Heart left ventricle (tissue), 16 donors: ENCODE results near the gene SLC5A2. TPM values are rescaled to one million over a fixed set of nuclear protein-coding genes. Genes with fewer than 3 reads are reported as not detected.

Experiments used
- ATAC-seq, 4 donors: fragments of 200-7000 bp; cut with Tn5 transposase; one replicate each; pipeline ENCODE4 v1.9.1; 2020 to 2022; ENCODE audit warnings: moderate library complexity in 4 of 4, mild to moderate bottlenecking in 3 of 4, moderate number of reproducible peaks in 1 of 4
- DNase-seq, 5 donors: peaks; one replicate each; pipeline ENCODE4 v3.0.0-alpha.2; 2020
- H3K27ac ChIP-seq, 12 donors: fragments of 200-600 bp; sonication (generic) in 4 of 12; one replicate each; pipeline versions ENCODE4 v1.5.0 to v1.8.0; 2016 to 2022; ENCODE audit warnings: mild to moderate bottlenecking in 2 of 12
- H3K27me3 ChIP-seq, 9 donors: fragments of 200-600 bp; sonication (generic) in 2 of 9; one replicate each; pipeline versions ENCODE4 v1.5.1 to v1.8.0; 2016 to 2022; ENCODE audit warnings: mild to moderate bottlenecking in 3 of 9
- H3K36me3 ChIP-seq, 9 donors: fragments of 200-600 bp; sonication (generic) in 2 of 9; one replicate each; pipeline versions ENCODE4 v1.5.0 to v1.8.0; 2018 to 2022; ENCODE audit warnings: mild to moderate bottlenecking in 2 of 9
- H3K4me1 ChIP-seq, 12 donors: fragments of 200-600 bp; sonication (generic) in 4 of 12; one replicate each; pipeline versions ENCODE4 v1.5.0 to v1.8.0; 2016 to 2022; ENCODE audit warnings: mild to moderate bottlenecking in 3 of 12
- H3K4me3 ChIP-seq, 12 donors: fragments of 200-600 bp; sonication (generic) in 4 of 12; one replicate each; pipeline versions ENCODE4 v1.5.0 to v1.8.0; 2017 to 2022; ENCODE audit warnings: mild to moderate bottlenecking in 9 of 12, moderate library complexity in 4 of 12
- H3K9me3 ChIP-seq, 12 donors: fragments of 200-600 bp; sonication (generic) in 4 of 12; one replicate each; pipeline versions ENCODE4 v1.5.0 to v1.8.0; 2016 to 2022; ENCODE audit warnings: mild to moderate bottlenecking in 1 of 12
- CTCF ChIP-seq, 12 donors: fragments of 200-600 bp; sonication (generic) in 4 of 12; IDR thresholded peaks; one replicate each; pipeline versions ENCODE4 v1.5.0 to v1.8.0; 2018 to 2022; ENCODE audit warnings: antibody characterized with exemption in 12 of 12, mild to moderate bottlenecking in 5 of 12
- POLR2A ChIP-seq, 2 donors: fragments of 450-650 bp; IDR thresholded peaks; one replicate each; pipeline ENCODE4 v1.6.1; 2017; ENCODE audit warnings: antibody characterized with exemption in 2 of 2, mild to moderate bottlenecking in 2 of 2, moderate library complexity in 2 of 2
- WGBS, 4 donors: extraction: QIAGEN DNeasy Blood & Tissue Kit in 2 of 4; methylation state at CpG; one replicate each; pipeline versions ENCODE4 v1.1.5 to v1.1.7; 2013 to 2018; 5-methylcytosine and 5-hydroxymethylcytosine counted together
- intact Hi-C, 10 donors: fragments of 100-400 bp; cut with DNase I; formaldehyde crosslinking; loops; one replicate each; pipeline versions ENCODE4 v1.11.1 to v1.14.2; 2022
- polyA plus RNA-seq, 2 donors: library from polyadenylated mRNA; stranded (reverse); fragments of 200-250 nt; gene quantifications; one replicate each; pipeline ENCODE4 v1.2.3, GENCODE V29; 2013
- total RNA-seq, 9 donors: library from RNA; depleted of rRNA in 2 of 9; stranded (reverse); fragments of >200 nt in 2 of 9; fragmentation: NEBNext Ultra II Directional in 3 of 9; extraction: Animal tissue kit (Norgen Biotek cat#: 25700) in 3 of 9; gene quantifications; one replicate each; pipeline versions ENCODE4 v1.1.0 to v1.2.4, GENCODE V29; 2016 to 2023
- donor health status: ischemic (EF 13 %, LVEDD 7.1; RV severe dilation, severe dysfunction).
- donor health status: healthy with polysubstance abuse.
- donor health status: DM: no; HTN: yes; CAD: no.
- donor health status: DM: no; HTN: no; CAD: no.
- donor health status: ischemic (EF 25% LVEDD 6.9; RV normal size, moderate dysfunction).
- donor health status: ischemic (EF 25% LVEDD 5.7; RV mildly dilated, moderate dysfunction).
- donor health status: healthy.
- donor health status: DM: yes; HTN: yes; CAD: no.
- donor health status: ischemic (EF 35%, LVEDD 5.7; RV mildly dilated, moderate dysfunction).
- donor health status: nonischemic (EF 11% LVEDD 7.7; RV severe dilation, severe dysfunction).
- donor health status: DM: yes; HTN: yes; CAD: no.
- donor health status: PGD.
- donor health status: ischemic (EF 29% LVEDD 5.4; RV normal size, mild dysfunction).
- donor health status: nonischemic (EF 23%, LVEDD 6.1; RV moderate dilation, normal function).

Gene SLC5A2
- total and polyA plus RNA-seq, 11 donors = 0.08 to 0.76 TPM; not detected in 9

- H3K27ac ChIP-seq = peak overlapping the region in 11 of 12 donors; percentile 18 to 68 (median 49)
- ATAC-seq (peak in 3 of 4 donors; percentile 2 to 6 (median 5)), DNase-seq (peak in 1 of 5 donors; percentile 34)
- no peaks in the 10 kb centered on the region for H3K27me3 ChIP-seq
- no peaks in the 10 kb centered on the region for H3K9me3 ChIP-seq
- 38 to 54% (median 51%) methylated on average over 19 to 20 of the region's 20 CpGs for WGBS, 4 donors
- intact Hi-C loops = loop anchor here in 6 of 10 donors (5.0 to 10.0 kb wide), 9 partner anchors 51 to 499 kb away; partner anchors contain the start of genes ZNF267 (in 2 of the 6), FUS (in 1 of the 6), RUSF1 (in 1 of the 6) and SETD1A (in 1 of the 6)
- TF ChIP-seq POLR2A (IDR thresholded peaks at IDR 0.05) (no peak), CTCF (IDR thresholded peaks at IDR 0.05) (no peak)
- no peaks in the 10 kb centered on the region for H3K36me3 ChIP-seq
- H3K4me1 ChIP-seq = peaks cover 10 to 73% (median 61%) of the 10 kb centered on the region in 12 donors
- H3K4me3 ChIP-seq = no peak overlapping the region
These were observed 29.4 kb upstream of the SLC5A2 start for GRCh38 chr16:31453255-31454204.

GRCh38 chr16:31455601-31456314 lies 27.2 kb upstream of the SLC5A2 start:
- H3K27me3 ChIP-seq = no peaks in the 10 kb centered on the region
- H3K9me3 ChIP-seq = no peaks in the 10 kb centered on the region
- H3K36me3 ChIP-seq = no peaks in the 10 kb centered on the region
- DNase-seq (no peak), ATAC-seq (no peak)
- peak overlapping the region in 2 of 12 donors; percentile 12 to 15 for H3K27ac ChIP-seq
- intact Hi-C loops = loop anchor here in 7 of 10 donors (5.0 to 10.0 kb wide), 13 partner anchors 49 to 501 kb away; partner anchors contain the start of genes ZNF267 (in 4 of the 7), FUS (in 2 of the 7), RUSF1 (in 2 of the 7) and SETD1A (in 1 of the 7)
- 64 to 81% (median 66%) methylated on average over 17 of the region's 17 CpGs for WGBS, 4 donors
- H3K4me1 ChIP-seq = peaks cover 10 to 82% (median 69%) of the 10 kb centered on the region in 12 donors
- no peak for TF ChIP-seq POLR2A (IDR thresholded peaks at IDR 0.05)
- TF ChIP-seq CTCF (IDR thresholded peaks at IDR 0.05) = peak in 6 of 12 donors; percentile 10 to 46 (median 22)
- no peak overlapping the region for H3K4me3 ChIP-seq

GRCh38 chr16:31456988-31457360 lies 25.9 kb upstream of the SLC5A2 start:
- no peak for DNase-seq
- peaks cover 10 to 78% (median 63%) of the 10 kb centered on the region in 12 donors for H3K4me1 ChIP-seq
- peak overlapping the region in 3 of 12 donors; percentile 23 to 100 (median 99) for H3K27ac ChIP-seq
- H3K9me3 ChIP-seq = no peaks in the 10 kb centered on the region
- intact Hi-C loops = loop anchor here in 7 of 10 donors (5.0 to 10.0 kb wide), 13 partner anchors 48 to 502 kb away; partner anchors contain the start of genes ZNF267 (in 4 of the 7), FUS (in 2 of the 7), RUSF1 (in 2 of the 7) and SETD1A (in 1 of the 7)
- H3K27me3 ChIP-seq = no peaks in the 10 kb centered on the region
- WGBS, 4 donors = 72 to 76% (median 72%) methylated on average over 6 to 8 of the region's 8 CpGs
- peak overlapping the region in 5 of 12 donors; percentile 13 to 91 (median 72) for H3K4me3 ChIP-seq
- TF ChIP-seq CTCF (IDR thresholded peaks at IDR 0.05) = no peak
- TF ChIP-seq POLR2A (IDR thresholded peaks at IDR 0.05) = no peak
- peaks cover 0 to 4% (median under 1%) of the 10 kb centered on the region in 9 donors for H3K36me3 ChIP-seq
- ATAC-seq = no peak
